ENCODE data around the gene APCDD1L. TPM values are rescaled to one million over a fixed set of nuclear protein-coding genes. Genes with fewer than 3 reads are reported as not detected.
A peak's percentile ranks its signal among the peaks of the same experiment; 100 is the strongest.

Gene APCDD1L
- total RNA-seq, 1 donor from 2014 or later = 0.25 TPM

GRCh38 chr20:58457083-58457695, 58.0 kb downstream of the APCDD1L start:
- DNase-seq (no peak), ATAC-seq (peak; percentile 53)
- intact Hi-C loops (cut with micrococcal nuclease) = no loop called here

DNA sequence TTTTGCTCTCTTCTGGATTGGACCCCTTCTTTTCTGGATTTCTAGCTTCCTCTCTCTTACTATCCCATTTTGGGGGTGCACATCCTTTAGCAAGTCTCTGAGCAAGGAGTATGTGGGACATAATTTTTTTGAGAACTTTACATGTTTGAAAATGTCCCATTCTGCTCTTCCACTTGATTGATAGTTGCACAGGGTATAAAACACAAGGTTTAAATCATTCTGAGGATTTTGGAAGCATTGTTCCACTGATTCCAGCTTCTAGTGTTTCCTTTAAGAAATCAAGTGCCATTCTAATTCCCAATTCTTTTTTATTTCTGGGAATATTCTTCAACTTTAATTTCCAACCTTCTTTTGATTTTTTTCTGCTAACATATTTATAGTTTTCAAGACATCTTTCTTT, 60.7 kb downstream of the APCDD1L start:
- no peak for ATAC-seq
- intact Hi-C loops (cut with micrococcal nuclease) = no loop called here
- no peak for DNase-seq

GRCh38 chr20:58453391-58453790, 61.8 kb downstream of the APCDD1L start:
- ATAC-seq (peak; percentile 62), DNase-seq (no peak)
- intact Hi-C loops (cut with micrococcal nuclease) = no loop called here

GRCh38 chr20:58452667-58453255, 62.4 kb downstream of the APCDD1L start:
- ATAC-seq (no peak), DNase-seq (no peak)
- intact Hi-C loops (cut with micrococcal nuclease) = no loop called here

- ATAC-seq = no peak
- intact Hi-C loops (cut with micrococcal nuclease) = no loop called here
- DNase-seq = no peak
These were observed 64.9 kb downstream of the APCDD1L start for GRCh38 chr20:58450254-58450653.

DNA sequence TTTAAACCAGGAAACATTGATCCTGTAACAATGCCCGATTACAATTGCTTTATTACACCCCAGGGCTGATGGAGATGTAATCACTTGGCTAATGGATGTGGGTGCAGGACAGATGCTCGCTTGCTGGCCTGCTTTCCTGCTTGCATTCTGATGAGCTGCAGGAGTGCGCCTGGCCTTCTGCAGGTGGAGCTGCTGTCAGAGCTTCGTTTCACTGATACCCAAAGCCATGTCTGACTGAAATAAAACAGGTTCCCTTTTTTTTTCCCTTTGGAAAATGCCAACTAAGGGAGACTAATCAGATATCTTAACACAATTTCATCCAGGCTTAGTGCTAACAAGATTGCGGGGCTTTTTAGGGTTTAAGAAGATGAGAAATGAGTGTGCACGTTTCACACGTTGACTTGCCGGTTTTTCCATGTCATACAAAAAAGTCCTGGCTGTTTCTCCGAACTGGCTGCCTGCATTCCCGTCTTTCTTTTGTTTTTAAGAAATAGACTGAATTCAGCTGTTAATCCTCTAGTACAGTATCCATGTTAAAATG, 65.4 kb downstream of the APCDD1L start:
- intact Hi-C loops (cut with micrococcal nuclease) = loop anchor here (10.0 kb wide), 1 partner anchor 215 kb away; no protein-coding TSS in a partner anchor
- DNase-seq (no peak), ATAC-seq (no peak)

DNA sequence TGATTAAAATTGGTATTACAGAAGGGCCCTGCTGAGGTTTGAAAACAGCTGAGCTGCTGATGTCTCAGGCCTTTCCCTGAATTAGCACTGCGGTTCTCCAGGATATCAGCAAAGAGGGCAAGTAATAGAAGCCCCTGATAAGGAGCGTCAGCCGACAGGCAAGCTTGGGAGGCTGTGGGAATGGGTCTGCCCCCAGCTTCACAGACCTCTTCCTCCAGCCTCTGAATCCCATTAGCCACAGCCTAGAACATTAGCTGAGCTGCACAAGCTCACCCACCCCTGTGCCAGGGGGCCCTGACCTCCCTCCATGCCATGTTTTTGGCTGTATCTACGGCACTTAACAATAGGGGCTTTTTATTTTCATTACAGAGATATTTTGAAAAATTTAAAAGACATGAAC, 66.2 kb downstream of the APCDD1L start:
- intact Hi-C loops (cut with micrococcal nuclease) = loop anchor here (10.0 kb wide), 1 partner anchor 214 kb away; no protein-coding TSS in a partner anchor
- DNase-seq (no peak), ATAC-seq (no peak)

- ATAC-seq (peak; percentile 68), DNase-seq (no peak)
- intact Hi-C loops (cut with micrococcal nuclease) = loop anchor here (10.0 kb wide), 1 partner anchor 213 kb away; no protein-coding TSS in a partner anchor
These were observed 67.4 kb downstream of the APCDD1L start for GRCh38 chr20:58447511-58448391.

DNA sequence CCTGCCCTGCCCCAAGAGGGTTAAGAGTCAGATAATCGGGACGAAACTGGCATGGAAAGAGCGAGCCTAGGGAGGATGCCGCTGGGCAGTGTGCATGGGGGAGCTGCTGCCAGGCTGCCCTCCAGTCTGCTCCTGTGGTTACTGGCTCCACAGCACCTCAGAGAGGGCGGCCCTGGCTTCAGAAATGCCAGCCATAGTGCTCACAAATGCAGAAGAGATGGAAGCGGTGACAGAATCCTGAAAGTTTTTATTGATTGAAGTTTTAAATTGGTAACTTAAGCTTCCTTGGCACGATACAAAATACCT, 68.3 kb downstream of the APCDD1L start:
- intact Hi-C loops (cut with micrococcal nuclease) = loop anchor here (10.0 kb wide), 1 partner anchor 212 kb away; no protein-coding TSS in a partner anchor
- no peak for DNase-seq
- ATAC-seq = no peak

DNA sequence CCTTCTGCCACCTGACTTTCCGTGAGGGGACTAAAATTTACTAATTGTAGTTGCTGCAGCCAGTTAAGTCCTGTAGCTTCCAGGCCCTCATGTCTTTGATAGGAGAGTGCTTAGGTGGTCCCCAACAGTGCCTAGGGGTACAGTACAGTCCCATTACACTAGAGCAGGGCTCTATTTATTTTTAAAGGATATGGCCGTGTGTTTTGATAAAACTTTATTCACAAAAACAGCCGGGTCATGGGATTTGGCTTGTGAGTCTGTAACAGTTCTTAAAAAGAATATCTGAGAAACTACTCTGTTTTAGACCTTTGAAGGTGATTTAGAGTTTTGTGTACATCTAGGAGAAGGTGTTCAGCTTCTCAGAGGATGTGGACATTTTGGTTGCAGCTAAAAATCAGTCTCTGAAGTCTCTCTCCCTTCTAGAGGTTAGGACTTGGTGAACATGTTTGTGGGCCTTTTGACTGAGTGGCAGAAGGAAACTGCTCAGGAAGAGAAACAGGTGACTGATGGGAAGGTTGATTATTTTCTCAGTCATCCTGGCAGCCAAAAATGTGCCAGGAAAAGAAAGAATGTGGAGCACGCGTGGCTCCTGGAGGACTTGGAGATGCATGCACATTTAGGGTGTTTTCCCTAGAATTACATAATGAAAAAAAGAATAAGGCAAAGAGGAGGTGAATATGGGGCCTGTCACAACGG, 68.8 kb downstream of the APCDD1L start:
- intact Hi-C loops (cut with micrococcal nuclease) = loop anchor here (10.0 kb wide), 1 partner anchor 212 kb away; no protein-coding TSS in a partner anchor
- no peak for DNase-seq
- ATAC-seq = no peak

DNA sequence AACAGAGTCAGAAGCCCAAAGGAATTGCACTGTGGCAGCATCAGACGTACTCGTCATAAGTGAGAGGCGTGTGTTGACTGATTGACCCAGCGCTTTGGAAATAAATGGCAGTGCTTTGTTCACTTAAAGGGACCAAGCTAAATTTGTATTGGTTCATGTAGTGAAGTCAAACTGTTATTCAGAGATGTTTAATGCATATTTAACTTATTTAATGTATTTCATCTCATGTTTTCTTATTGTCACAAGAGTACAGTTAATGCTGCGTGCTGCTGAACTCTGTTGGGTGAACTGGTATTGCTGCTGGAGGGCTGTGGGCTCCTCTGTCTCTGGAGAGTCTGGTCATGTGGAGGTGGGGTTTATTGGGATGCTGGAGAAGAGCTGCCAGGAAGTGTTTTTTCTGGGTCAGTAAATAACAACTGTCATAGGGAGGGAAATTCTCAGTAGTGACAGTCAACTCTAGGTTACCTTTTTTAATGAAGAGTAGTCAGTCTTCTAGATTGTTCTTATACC, 70.4 kb downstream of the APCDD1L start:
- intact Hi-C loops (cut with micrococcal nuclease) = loop anchor here (10.0 kb wide), 1 partner anchor 210 kb away; no protein-coding TSS in a partner anchor
- DNase-seq (no peak), ATAC-seq (no peak)

GRCh38 chr20:58441723-58442122, 73.5 kb downstream of the APCDD1L start:
- intact Hi-C loops (cut with micrococcal nuclease) = loop anchor here (10.0 kb wide), 1 partner anchor 207 kb away; no protein-coding TSS in a partner anchor
- ATAC-seq (no peak), DNase-seq (no peak)

- DNase-seq (no peak), ATAC-seq (peak; percentile 64)
- intact Hi-C loops (cut with micrococcal nuclease) = loop anchor here (10.0 kb wide), 1 partner anchor 205 kb away; no protein-coding TSS in a partner anchor
These were observed 75.0 kb downstream of the APCDD1L start for GRCh38 chr20:58440021-58440767.

GRCh38 chr20:58438970-58439808, 76.0 kb downstream of the APCDD1L start:
- ATAC-seq = peak; percentile 75
- no peak for DNase-seq
- intact Hi-C loops (cut with micrococcal nuclease) = no loop called here

DNA sequence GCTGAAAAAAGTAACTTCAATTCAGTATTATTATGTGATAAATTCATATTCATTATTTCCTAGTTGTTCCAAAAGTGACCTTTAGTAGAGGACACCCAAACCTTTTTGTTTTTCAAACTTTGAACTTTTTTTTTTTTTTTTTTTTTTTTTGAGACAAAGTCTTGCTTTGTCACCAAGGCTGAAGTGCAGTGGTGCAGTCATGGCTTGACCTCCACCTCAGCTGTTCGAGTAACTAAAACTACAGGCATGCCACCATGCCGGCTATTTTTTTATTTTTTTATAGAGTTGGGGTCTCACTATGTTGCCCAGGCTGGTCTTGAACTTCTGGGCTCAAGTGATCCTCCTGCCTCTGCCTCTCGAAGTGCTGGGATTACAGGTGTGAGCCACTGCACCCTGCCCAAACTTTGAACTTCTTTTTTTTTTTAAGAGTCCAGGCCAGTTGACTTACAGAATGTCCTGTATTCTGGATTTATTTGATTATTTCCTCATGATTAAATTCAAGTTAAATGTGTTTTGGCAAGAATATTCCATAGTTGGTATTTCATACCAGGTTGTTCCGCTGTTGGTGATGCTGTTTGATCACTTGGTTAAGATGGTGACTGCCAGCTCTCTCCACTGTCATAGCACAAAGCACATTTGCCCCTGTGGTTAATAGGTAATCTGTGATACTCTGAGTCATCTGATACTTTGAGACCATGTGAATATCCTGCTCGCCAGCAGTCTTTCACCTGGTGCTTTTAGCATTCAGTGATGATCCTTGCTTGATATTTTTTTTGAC, 78.1 kb downstream of the APCDD1L start:
- intact Hi-C loops (cut with micrococcal nuclease) = no loop called here
- no peak for ATAC-seq
- DNase-seq = no peak

DNA sequence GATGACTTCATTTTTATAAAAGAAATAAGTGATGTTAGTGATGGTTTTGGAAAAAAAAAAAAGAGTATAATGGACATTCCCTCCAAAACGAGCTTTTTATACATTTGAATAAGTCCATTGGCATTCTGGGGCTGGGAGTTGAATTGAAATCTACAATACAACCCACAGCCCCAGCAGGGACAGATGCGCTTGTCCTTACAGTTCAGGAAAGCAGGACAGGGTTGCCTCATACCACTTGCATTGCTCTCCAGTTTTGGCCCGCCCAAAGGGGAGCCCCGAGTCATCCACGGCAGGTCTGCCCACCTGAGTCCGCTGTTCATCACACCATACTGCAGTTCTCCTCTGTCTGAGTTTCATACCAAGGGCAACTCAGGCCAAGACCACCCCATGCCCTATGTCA, 80.0 kb downstream of the APCDD1L start:
- no peak for ATAC-seq
- intact Hi-C loops (cut with micrococcal nuclease) = no loop called here
- DNase-seq = no peak

- DNase-seq = no peak
- no peak for ATAC-seq
- intact Hi-C loops (cut with micrococcal nuclease) = no loop called here
These were observed 80.9 kb downstream of the APCDD1L start for GRCh38 chr20:58434326-58434725.
